ENCODE data around the gene LITAFD. TPM values are rescaled to one million over a fixed set of nuclear protein-coding genes. Genes with fewer than 3 reads are reported as not detected.

The LITAFD gene
- total RNA-seq, 1 experiment from 2014 or later: not detected

GRCh38 chr16:8863594-8864424, 18.3 kb upstream of the LITAFD start:
- Histone ChIP-seq H3K79me2 (ENCODE audit: low read length) (peaks cover 76% of the 10 kb centered on the region), H3K36me3 (ENCODE audit: low read depth, low read length) (no peaks in the 10 kb centered on the region), H3K27me3 (ENCODE audit: low read length) (no peaks in the 10 kb centered on the region), H3K4me2 (ENCODE audit: low read length) (no peak overlapping the region), H3K9ac (ENCODE audit: low read length) (no peak overlapping the region), H3K9me3 (ENCODE audit: low read length) (no peaks in the 10 kb centered on the region), H3K4me3 (ENCODE audit: low read length) (no peak overlapping the region), H3K4me1 (ENCODE audit: insufficient read depth, low read length) (peaks cover 8% of the 10 kb centered on the region; the same call in 1 of the 2 replicates), H3K9me2 (replicated peaks; ENCODE audit: low read length) (no peaks in the 10 kb centered on the region), H2AFZ (ENCODE audit: low read length) (no peak overlapping the region), H4K20me1 (ENCODE audit: low read length) (peaks cover 33% of the 10 kb centered on the region), H3F3A (ENCODE audit: low read length, unreplicated experiment) (no peaks in the 10 kb centered on the region), H3K27ac (ENCODE audit: low read length) (no peak overlapping the region)
- ChIA-PET CTCF (no interaction called here), POLR2A (ENCODE audit: unreplicated experiment) (no interaction called here)
- no TSS peak for BruUV-seq (replicated peaks)
- intact Hi-C loops (cut with micrococcal nuclease): no loop called here
- DNase-seq (no peak), ATAC-seq (0 out of 2 replicates have a peak, but pooled peaks have one; percentile 9)
- no peak for TF ChIP-seq EZH2phosphoT487 (IDR thresholded peaks at IDR 0.05; ENCODE audit: borderline replicate concordance, low read length)
- no peak for TF ChIP-seq EZH2 (IDR thresholded peaks at IDR 0.05; ENCODE audit: low read length, unreplicated experiment)

DNA sequence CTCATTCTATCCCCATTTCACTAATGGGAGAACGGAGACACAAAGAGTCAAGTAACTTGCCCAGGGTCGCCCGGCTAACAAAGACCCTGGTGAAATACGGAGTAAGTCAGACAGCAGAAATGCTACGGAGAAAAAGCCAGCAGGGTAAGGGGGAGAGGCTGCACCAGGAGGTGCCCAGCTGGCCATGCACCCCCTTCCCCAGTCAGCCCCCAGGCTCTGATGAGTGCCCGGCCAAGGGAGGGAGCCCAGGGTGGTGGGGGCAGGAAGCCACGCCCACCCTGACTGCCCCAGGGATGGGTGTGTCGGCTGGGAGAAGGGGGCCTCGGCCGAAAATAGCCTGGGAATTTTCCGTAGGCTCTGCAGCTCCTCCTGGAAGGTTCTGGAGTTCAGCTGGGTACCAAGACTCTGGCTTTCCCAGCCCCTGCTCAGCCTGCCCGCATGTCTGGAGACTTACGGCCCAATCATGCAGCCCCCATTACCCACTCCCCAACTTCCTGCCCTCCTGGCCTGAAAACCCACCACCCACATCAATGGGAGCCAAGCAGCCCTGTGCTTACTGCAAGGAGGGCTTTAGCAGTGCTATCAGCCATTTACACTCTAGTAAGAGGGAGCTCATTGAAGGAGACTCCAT, 17.6 kb upstream of the LITAFD start:
- Histone ChIP-seq H3K9me2 (replicated peaks; ENCODE audit: low read length) (no peaks in the 10 kb centered on the region), H3F3A (ENCODE audit: low read length, unreplicated experiment) (no peaks in the 10 kb centered on the region), H3K79me2 (ENCODE audit: low read length) (peaks cover 71% of the 10 kb centered on the region), H3K4me2 (ENCODE audit: low read length) (no peak overlapping the region), H2AFZ (ENCODE audit: low read length) (no peak overlapping the region), H4K20me1 (ENCODE audit: low read length) (peaks cover 33% of the 10 kb centered on the region), H3K27me3 (ENCODE audit: low read length) (no peaks in the 10 kb centered on the region), H3K4me1 (ENCODE audit: insufficient read depth, low read length) (peaks cover 12% of the 10 kb centered on the region; the same call in 1 of the 2 replicates), H3K4me3 (ENCODE audit: low read length) (no peak overlapping the region), H3K9me3 (ENCODE audit: low read length) (no peaks in the 10 kb centered on the region), H3K36me3 (ENCODE audit: low read depth, low read length) (no peaks in the 10 kb centered on the region), H3K27ac (ENCODE audit: low read length) (no peak overlapping the region), H3K9ac (ENCODE audit: low read length) (no peak overlapping the region)
- ATAC-seq (no peak), DNase-seq (no peak)
- no peak for TF ChIP-seq EZH2 (IDR thresholded peaks at IDR 0.05; ENCODE audit: low read length, unreplicated experiment)
- no peak for TF ChIP-seq EZH2phosphoT487 (IDR thresholded peaks at IDR 0.05; ENCODE audit: borderline replicate concordance, low read length)
- TF ChIP-seq CTCF (conservative IDR thresholded peaks at IDR 0.05; ENCODE audit: low read depth, low read length): no peak
- no TSS peak for BruUV-seq (replicated peaks)
- CTCF ChIA-PET: no interaction called here
- intact Hi-C loops (cut with micrococcal nuclease): loop anchor here (5.0 kb wide), 1 partner anchor 67 kb away; the partner anchor contains the start of genes PMM2 and TMEM186
- POLR2A ChIA-PET (ENCODE audit: unreplicated experiment): no interaction called here

DNA sequence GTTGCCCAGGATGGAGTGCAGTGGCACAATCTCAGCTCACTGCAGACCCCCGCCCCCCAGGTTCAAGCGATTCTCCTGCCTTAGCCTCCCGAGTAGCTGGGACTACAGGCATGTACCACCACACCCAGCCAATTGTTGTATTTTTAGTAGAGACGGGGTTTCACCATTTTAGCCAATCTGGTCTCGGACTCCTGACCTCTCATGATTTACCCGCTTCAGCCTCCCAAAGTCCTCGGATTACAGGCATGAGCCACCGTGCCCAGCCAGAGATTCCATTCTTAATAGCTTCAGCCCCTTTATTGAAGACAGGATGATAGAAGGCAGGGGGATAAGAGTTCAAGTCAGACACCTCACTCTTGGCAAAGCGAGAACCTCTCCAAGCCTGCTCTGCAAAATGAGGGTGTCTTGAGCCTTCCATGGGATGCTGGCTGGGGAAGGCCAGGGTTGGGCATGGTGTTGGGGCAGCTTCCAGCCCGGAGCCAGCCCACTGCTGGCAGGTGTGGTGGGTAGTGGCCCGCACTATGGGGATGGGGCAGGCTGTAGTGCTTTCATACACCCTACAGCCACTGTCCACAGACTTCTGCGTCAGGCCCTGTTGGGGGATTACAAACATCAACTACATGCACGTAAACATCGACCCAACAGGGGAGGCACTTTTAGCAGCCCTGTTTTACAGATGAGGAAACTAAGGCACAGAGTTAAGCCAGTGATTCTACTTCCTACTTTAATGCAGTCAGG, 16.8 kb upstream of the LITAFD start:
- H3K9ac ChIP-seq (ENCODE audit: low read length): no peak overlapping the region
- peaks cover 71% of the 10 kb centered on the region for H3K79me2 ChIP-seq (ENCODE audit: low read length)
- intact Hi-C loops (cut with micrococcal nuclease): loop anchor here (5.0 kb wide), 1 partner anchor 68 kb away; the partner anchor contains the start of genes PMM2 and TMEM186
- H3F3A ChIP-seq (ENCODE audit: low read length, unreplicated experiment): no peaks in the 10 kb centered on the region
- H2AFZ ChIP-seq (ENCODE audit: low read length): no peak overlapping the region
- ChIA-PET POLR2A (ENCODE audit: unreplicated experiment) (no interaction called here), CTCF (no interaction called here)
- no peak for TF ChIP-seq EZH2phosphoT487 (IDR thresholded peaks at IDR 0.05; ENCODE audit: borderline replicate concordance, low read length)
- no peak for TF ChIP-seq CTCF (conservative IDR thresholded peaks at IDR 0.05; ENCODE audit: low read depth, low read length)
- TF ChIP-seq EZH2 (IDR thresholded peaks at IDR 0.05; ENCODE audit: low read length, unreplicated experiment): no peak
- DNase-seq: no peak
- H4K20me1 ChIP-seq (ENCODE audit: low read length): peaks cover 33% of the 10 kb centered on the region
- BruUV-seq (replicated peaks): no TSS peak
- H3K36me3 ChIP-seq (ENCODE audit: low read depth, low read length): no peaks in the 10 kb centered on the region
- no peak for ATAC-seq
- no peak overlapping the region for H3K4me3 ChIP-seq (ENCODE audit: low read length)
- H3K4me1 ChIP-seq (ENCODE audit: insufficient read depth, low read length): peaks cover 12% of the 10 kb centered on the region; the same call in 1 of the 2 replicates
- no peaks in the 10 kb centered on the region for H3K27me3 ChIP-seq (ENCODE audit: low read length)
- H3K9me2 ChIP-seq (replicated peaks; ENCODE audit: low read length): no peaks in the 10 kb centered on the region
- H3K4me2 ChIP-seq (ENCODE audit: low read length): no peak overlapping the region
- no peaks in the 10 kb centered on the region for H3K9me3 ChIP-seq (ENCODE audit: low read length)
- no peak overlapping the region for H3K27ac ChIP-seq (ENCODE audit: low read length)

Data from PC-3 (cell line).